ENCODE data around the gene MN1. TPM values are rescaled to one million over a fixed set of nuclear protein-coding genes. Genes with fewer than 3 reads are reported as not detected.

Gene MN1
- polyA plus RNA-seq, 2 of the 4 experiments (the other 2 are of a cell fraction): 0.59 to 2.4 TPM

DNA sequence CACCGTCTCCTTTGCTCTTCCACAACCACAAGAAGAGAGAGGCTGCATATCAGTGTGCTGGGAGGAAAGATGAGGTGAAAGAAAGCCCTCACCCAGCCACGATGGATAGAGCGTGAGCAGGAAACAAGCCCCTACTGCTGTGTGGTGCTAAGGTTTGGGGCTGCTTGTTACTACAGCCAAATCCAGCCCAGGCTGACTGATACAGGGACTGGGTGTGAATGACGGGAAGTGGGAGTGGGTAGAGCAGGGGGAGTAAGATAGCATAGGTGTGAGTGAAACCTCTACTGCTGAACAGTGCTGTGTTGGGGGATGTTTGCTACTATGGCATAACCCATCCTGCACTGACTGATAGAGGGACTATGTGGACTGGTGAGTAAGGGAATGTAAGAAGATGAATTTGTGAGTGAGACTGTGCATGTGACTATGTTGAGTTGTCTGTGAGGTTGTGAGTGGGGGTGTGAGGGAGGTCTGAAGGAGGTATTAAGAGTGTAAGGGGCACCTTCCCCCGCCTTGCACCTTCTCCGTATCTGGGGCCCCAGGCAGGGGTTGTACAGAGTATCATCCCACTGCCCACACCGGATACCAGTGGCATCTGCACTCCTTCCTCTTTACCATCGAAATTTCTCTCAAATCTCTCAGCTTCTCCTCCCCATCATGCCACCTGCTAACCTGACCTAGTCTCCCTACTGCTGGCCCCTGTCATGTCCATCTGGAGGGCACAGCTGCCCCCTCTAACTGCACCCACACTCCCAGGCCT is 91.5 kb downstream of the MN1 start:
- 77% methylated on average over 8 of the region's 8 CpGs for WGBS (ENCODE audit: missing lambda C conversion rate)
- no peaks in the 10 kb centered on the region for H3K4me1 ChIP-seq
- CTCF ChIA-PET: no interaction called here
- no peak for FAIRE-seq
- DNase-seq (ENCODE audit: low read depth in 1 of 2, low spot score in 1 of 2): no peak
- no peaks in the 10 kb centered on the region for H3K9me3 ChIP-seq
- no peak for ATAC-seq
- no peak overlapping the region for H3K4me3 ChIP-seq
- no peak overlapping the region for H3K27ac ChIP-seq
- TF ChIP-seq, protein P1, sequence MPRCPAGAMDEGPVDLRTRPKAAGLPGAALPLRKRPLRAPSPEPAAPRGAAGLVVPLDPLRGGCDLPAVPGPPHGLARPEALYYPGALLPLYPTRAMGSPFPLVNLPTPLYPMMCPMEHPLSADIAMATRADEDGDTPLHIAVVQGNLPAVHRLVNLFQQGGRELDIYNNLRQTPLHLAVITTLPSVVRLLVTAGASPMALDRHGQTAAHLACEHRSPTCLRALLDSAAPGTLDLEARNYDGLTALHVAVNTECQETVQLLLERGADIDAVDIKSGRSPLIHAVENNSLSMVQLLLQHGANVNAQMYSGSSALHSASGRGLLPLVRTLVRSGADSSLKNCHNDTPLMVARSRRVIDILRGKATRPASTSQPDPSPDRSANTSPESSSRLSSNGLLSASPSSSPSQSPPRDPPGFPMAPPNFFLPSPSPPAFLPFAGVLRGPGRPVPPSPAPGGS (IDR thresholded peaks at IDR 0.05): no peak
- TF ChIP-seq CBX2 (IDR thresholded peaks at IDR 0.05; ENCODE audit: borderline replicate concordance, low read depth) (no peak), HEYL (CRISPR knock-in tag; IDR thresholded peaks at IDR 0.05) (no peak), GATA3 (IDR thresholded peaks at IDR 0.05; ENCODE audit: borderline replicate concordance) (no peak), POLR2AphosphoS2 (conservative IDR thresholded peaks at IDR 0.05; ENCODE audit: low read length) (no peak), RARB (CRISPR knock-in tag; IDR thresholded peaks at IDR 0.05) (no peak), CBX8 (IDR thresholded peaks at IDR 0.05) (no peak), RAD21 (conservative IDR thresholded peaks at IDR 0.05 in 1 of 2, IDR thresholded peaks at IDR 0.05 in 1 of 2) (no peak), HOXB13 (CRISPR knock-in tag; IDR thresholded peaks at IDR 0.05; ENCODE audit: low read depth) (no peak), TP53 (CRISPR knock-in tag; IDR thresholded peaks at IDR 0.05) (no peak), EHF (CRISPR knock-in tag; IDR thresholded peaks at IDR 0.05) (no peak), KDM1A (IDR thresholded peaks at IDR 0.05; ENCODE audit: low read depth) (no peak), JUNB (IDR thresholded peaks at IDR 0.05) (no peak), PHF8 (IDR thresholded peaks at IDR 0.05; ENCODE audit: borderline replicate concordance, low read depth) (no peak)
- TF ChIP-seq, protein P2, sequence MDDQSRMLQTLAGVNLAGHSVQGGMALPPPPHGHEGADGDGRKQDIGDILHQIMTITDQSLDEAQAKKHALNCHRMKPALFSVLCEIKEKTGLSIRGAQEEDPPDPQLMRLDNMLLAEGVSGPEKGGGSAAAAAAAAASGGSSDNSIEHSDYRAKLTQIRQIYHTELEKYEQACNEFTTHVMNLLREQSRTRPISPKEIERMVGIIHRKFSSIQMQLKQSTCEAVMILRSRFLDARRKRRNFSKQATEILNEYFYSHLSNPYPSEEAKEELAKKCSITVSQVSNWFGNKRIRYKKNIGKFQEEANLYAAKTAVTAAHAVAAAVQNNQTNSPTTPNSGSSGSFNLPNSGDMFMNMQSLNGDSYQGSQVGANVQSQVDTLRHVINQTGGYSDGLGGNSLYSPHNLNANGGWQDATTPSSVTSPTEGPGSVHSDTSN (IDR thresholded peaks at IDR 0.05): no peak
- TF ChIP-seq, protein P3, sequence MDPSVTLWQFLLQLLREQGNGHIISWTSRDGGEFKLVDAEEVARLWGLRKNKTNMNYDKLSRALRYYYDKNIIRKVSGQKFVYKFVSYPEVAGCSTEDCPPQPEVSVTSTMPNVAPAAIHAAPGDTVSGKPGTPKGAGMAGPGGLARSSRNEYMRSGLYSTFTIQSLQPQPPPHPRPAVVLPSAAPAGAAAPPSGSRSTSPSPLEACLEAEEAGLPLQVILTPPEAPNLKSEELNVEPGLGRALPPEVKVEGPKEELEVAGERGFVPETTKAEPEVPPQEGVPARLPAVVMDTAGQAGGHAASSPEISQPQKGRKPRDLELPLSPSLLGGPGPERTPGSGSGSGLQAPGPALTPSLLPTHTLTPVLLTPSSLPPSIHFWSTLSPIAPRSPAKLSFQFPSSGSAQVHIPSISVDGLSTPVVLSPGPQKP (IDR thresholded peaks at IDR 0.05; ENCODE audit: low read depth, low read length): no peak
- TF ChIP-seq, protein P4, sequence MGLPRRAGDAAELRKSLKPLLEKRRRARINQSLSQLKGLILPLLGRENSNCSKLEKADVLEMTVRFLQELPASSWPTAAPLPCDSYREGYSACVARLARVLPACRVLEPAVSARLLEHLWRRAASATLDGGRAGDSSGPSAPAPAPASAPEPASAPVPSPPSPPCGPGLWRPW (IDR thresholded peaks at IDR 0.05): no peak
- TF ChIP-seq, protein P5, sequence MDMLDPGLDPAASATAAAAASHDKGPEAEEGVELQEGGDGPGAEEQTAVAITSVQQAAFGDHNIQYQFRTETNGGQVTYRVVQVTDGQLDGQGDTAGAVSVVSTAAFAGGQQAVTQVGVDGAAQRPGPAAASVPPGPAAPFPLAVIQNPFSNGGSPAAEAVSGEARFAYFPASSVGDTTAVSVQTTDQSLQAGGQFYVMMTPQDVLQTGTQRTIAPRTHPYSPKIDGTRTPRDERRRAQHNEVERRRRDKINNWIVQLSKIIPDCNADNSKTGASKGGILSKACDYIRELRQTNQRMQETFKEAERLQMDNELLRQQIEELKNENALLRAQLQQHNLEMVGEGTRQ (IDR thresholded peaks at IDR 0.05): no peak
- TF ChIP-seq, protein P6, sequence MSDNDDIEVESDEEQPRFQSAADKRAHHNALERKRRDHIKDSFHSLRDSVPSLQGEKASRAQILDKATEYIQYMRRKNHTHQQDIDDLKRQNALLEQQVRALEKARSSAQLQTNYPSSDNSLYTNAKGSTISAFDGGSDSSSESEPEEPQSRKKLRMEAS (IDR thresholded peaks at IDR 0.05): no peak
- POLR2A ChIA-PET: no interaction called here
- no peak overlapping the region for H3K4me2 ChIP-seq

DNA sequence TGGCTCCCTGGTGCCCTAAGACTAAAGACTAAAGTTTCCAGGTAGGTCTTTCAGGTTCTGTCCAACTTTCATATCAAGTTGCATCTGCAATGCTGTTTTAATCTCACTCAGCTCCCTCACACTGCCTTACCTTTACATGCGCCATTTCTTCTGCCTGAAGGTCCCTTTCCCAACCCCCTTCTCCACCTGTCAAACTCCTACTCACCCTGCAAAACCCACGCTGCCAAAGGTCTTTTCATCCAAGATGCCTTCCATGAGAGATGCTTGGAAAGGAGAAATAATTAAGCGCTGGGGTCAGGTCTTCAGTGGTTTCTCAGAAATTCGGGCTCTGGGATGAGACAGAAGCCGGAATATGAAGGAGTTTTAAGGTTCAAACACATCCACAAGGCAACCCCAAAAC is 95.1 kb downstream of the MN1 start:
- Histone ChIP-seq H3K4me3 (no peak overlapping the region), H3K27ac (no peak overlapping the region), H3K9me3 (0 out of 3 replicates have a peak, but pooled peaks cover 6% of the 10 kb centered on the region), H3K4me2 (no peak overlapping the region), H3K4me1 (no peaks in the 10 kb centered on the region)
- DNase-seq (ENCODE audit: low read depth in 1 of 2, low spot score in 1 of 2): no peak
- ATAC-seq: no peak
- FAIRE-seq: no peak
- TF ChIP-seq ESRRA (IDR thresholded peaks at IDR 0.05; ENCODE audit: borderline replicate concordance, low read length) (no peak), RARB (CRISPR knock-in tag; IDR thresholded peaks at IDR 0.05) (no peak), CBX8 (IDR thresholded peaks at IDR 0.05) (no peak), ZC3H11A (IDR thresholded peaks at IDR 0.05) (no peak), HOXA7 (CRISPR knock-in tag; IDR thresholded peaks at IDR 0.05) (no peak), BHLHE40 (IDR thresholded peaks at IDR 0.05; ENCODE audit: low read depth, low read length) (no peak), HDAC2 (IDR thresholded peaks at IDR 0.05) (no peak), KDM1A (IDR thresholded peaks at IDR 0.05; ENCODE audit: low read depth) (no peak), EP300 (IDR thresholded peaks at IDR 0.05) (no peak)
- TF ChIP-seq, protein P7, sequence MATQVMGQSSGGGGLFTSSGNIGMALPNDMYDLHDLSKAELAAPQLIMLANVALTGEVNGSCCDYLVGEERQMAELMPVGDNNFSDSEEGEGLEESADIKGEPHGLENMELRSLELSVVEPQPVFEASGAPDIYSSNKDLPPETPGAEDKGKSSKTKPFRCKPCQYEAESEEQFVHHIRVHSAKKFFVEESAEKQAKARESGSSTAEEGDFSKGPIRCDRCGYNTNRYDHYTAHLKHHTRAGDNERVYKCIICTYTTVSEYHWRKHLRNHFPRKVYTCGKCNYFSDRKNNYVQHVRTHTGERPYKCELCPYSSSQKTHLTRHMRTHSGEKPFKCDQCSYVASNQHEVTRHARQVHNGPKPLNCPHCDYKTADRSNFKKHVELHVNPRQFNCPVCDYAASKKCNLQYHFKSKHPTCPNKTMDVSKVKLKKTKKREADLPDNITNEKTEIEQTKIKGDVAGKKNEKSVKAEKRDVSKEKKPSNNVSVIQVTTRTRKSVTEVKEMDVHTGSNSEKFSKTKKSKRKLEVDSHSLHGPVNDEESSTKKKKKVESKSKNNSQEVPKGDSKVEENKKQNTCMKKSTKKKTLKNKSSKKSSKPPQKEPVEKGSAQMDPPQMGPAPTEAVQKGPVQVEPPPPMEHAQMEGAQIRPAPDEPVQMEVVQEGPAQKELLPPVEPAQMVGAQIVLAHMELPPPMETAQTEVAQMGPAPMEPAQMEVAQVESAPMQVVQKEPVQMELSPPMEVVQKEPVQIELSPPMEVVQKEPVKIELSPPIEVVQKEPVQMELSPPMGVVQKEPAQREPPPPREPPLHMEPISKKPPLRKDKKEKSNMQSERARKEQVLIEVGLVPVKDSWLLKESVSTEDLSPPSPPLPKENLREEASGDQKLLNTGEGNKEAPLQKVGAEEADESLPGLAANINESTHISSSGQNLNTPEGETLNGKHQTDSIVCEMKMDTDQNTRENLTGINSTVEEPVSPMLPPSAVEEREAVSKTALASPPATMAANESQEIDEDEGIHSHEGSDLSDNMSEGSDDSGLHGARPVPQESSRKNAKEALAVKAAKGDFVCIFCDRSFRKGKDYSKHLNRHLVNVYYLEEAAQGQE (IDR thresholded peaks at IDR 0.05): no peak
- POLR2A ChIA-PET: no interaction called here
- CTCF ChIA-PET: no interaction called here
- WGBS (ENCODE audit: missing lambda C conversion rate): 71% methylated on average over 5 of the region's 5 CpGs

All from A549 (cell line).